SK-N-SH treated with all-trans-retinoic acid at 6 μM for 48 hours (cell line): ENCODE results near the gene IER2.

ENCODE experiments used
- ATAC-seq: fragments of 200-7000 bp; cut with Tn5 transposase; 3 replicates; pipeline ENCODE4 v1.9.1; 2020; ENCODE audit warnings: mild to moderate bottlenecking, moderate library complexity
- ARNTL ChIP-seq: fragments of 450-650 bp; formaldehyde crosslinking; IDR thresholded peaks from 2 replicates; pipeline ENCODE4 v1.5.0; 2020; ENCODE audit warnings: low read depth, mild to moderate bottlenecking, moderate library complexity, borderline replicate concordance
- BACH2 ChIP-seq: fragments of 250-450 bp; sonication (Bioruptor Pico); IDR thresholded peaks from 2 replicates; pipeline ENCODE4 v1.9.0; 2021; ENCODE audit warnings: mild to moderate bottlenecking, borderline replicate concordance
- CSDC2 ChIP-seq: fragments of 250-450 bp; sonication (Bioruptor Pico); IDR thresholded peaks from 2 replicates; pipeline ENCODE4 v1.5.0; 2020; ENCODE audit warnings: mild to moderate bottlenecking, moderate library complexity
- CSRNP3 ChIP-seq: fragments of 250-450 bp; sonication (Bioruptor Pico); IDR thresholded peaks from 2 replicates; pipeline ENCODE4 v1.5.1; 2021; ENCODE audit warnings: mild to moderate bottlenecking, moderate library complexity
- ESRRG ChIP-seq: fragments of 250-450 bp; sonication (Bioruptor Pico); IDR thresholded peaks from 2 replicates; pipeline ENCODE4 v1.6.1; 2021; ENCODE audit warnings: mild to moderate bottlenecking
- ISL1 ChIP-seq: fragments of 250-450 bp; sonication (Bioruptor Pico); IDR thresholded peaks from 2 replicates; pipeline ENCODE4 v2.1.2; 2022; ENCODE audit warnings: mild to moderate bottlenecking, moderate library complexity
- OSR1 ChIP-seq: fragments of 250-450 bp; sonication (Bioruptor Pico); IDR thresholded peaks from 2 replicates; pipeline ENCODE4 v1.8.0; 2022; ENCODE audit warnings: moderate library complexity, mild to moderate bottlenecking, inconsistent platforms
- PATZ1 ChIP-seq: fragments of 250-450 bp; sonication (Bioruptor Pico); IDR thresholded peaks from 2 replicates; pipeline ENCODE4 v1.8.0; 2020; ENCODE audit warnings: mild to moderate bottlenecking, moderate library complexity, borderline replicate concordance
- POU6F1 ChIP-seq: fragments of 250-450 bp; sonication (Bioruptor Pico); IDR thresholded peaks from 2 replicates; pipeline ENCODE4 v1.8.0; 2021; ENCODE audit warnings: low read depth, mild to moderate bottlenecking, moderate library complexity, borderline replicate concordance
- RARB ChIP-seq: fragments of 250-450 bp; sonication (Bioruptor Pico); IDR thresholded peaks from 2 replicates; pipeline ENCODE4 v1.8.0; 2021; ENCODE audit warnings: mild to moderate bottlenecking, moderate library complexity
- SNAI2 ChIP-seq: fragments of 250-450 bp; sonication (Bioruptor Pico); IDR thresholded peaks from 2 replicates; pipeline ENCODE4 v1.5.0; 2020; ENCODE audit warnings: mild to moderate bottlenecking, moderate library complexity
- TOX ChIP-seq: fragments of 250-450 bp; sonication (Bioruptor Pico); IDR thresholded peaks from 2 replicates; pipeline ENCODE4 v1.8.0; 2021; ENCODE audit warnings: mild to moderate bottlenecking, moderate library complexity, borderline replicate concordance
- TSHZ2 ChIP-seq: fragments of 250-450 bp; sonication (Bioruptor Pico); IDR thresholded peaks from 2 replicates; pipeline ENCODE4 v1.5.0; 2020; ENCODE audit warnings: mild to moderate bottlenecking, moderate library complexity
- ZC3H10 ChIP-seq: fragments of 250-450 bp; sonication (Bioruptor Pico); IDR thresholded peaks from 2 replicates; pipeline ENCODE4 v1.5.1; 2021; ENCODE audit warnings: mild to moderate bottlenecking, moderate library complexity
- ZFP3 ChIP-seq: fragments of 250-450 bp; sonication (Bioruptor Pico); IDR thresholded peaks from 2 replicates; pipeline ENCODE4 v1.5.0; 2020; ENCODE audit warnings: mild to moderate bottlenecking, moderate library complexity
- ZFP30 ChIP-seq: fragments of 450-650 bp; formaldehyde crosslinking; IDR thresholded peaks from 2 replicates; pipeline ENCODE4 v1.5.0; 2022; ENCODE audit warnings: mild to moderate bottlenecking, moderate library complexity
- ZNF565 ChIP-seq: fragments of 450-650 bp; formaldehyde crosslinking; conservative IDR thresholded peaks from 2 replicates; pipeline ENCODE4 v1.5.0; 2020; ENCODE audit warnings: low read depth, mild to moderate bottlenecking, moderate library complexity
- ZNF70 ChIP-seq: fragments of 450-650 bp; formaldehyde crosslinking; IDR thresholded peaks from 2 replicates; pipeline ENCODE4 v1.5.0; 2020; ENCODE audit warnings: mild to moderate bottlenecking, moderate library complexity
- ZNF8 ChIP-seq: fragments of 450-650 bp; formaldehyde crosslinking; IDR thresholded peaks from 2 replicates; pipeline ENCODE4 v1.5.0; 2020; ENCODE audit warnings: mild to moderate bottlenecking, moderate library complexity

The IER2 gene

GRCh38 chr19:13150187-13150930 lies at the start of gene IER2, which contains the start of gene STX10:
Gene IER2, plus strand, starts transcription at chr19:13150411. Its CDS starts 2,776 bp downstream, at chr19:13153187.
Gene STX10, minus strand, starts transcription at chr19:13150375. Its CDS starts 202 bp downstream, at chr19:13150173.
- ATAC-seq = peak; percentile 66
- TF ChIP-seq ZFP30 (no peak), CSDC2 (CRISPR knock-in tag) (no peak), BACH2 (CRISPR knock-in tag) (no peak), ZNF70 (CRISPR knock-in tag) (no peak), ZNF8 (CRISPR knock-in tag) (no peak)

GRCh38 chr19:13100841-13101589 lies 49.2 kb upstream of the IER2 start:
- peak; percentile 7; the same call in 1 of the 3 replicates for ATAC-seq
- TF ChIP-seq ZNF8 (CRISPR knock-in tag) (no peak), ZC3H10 (CRISPR knock-in tag) (no peak), ESRRG (CRISPR knock-in tag) (no peak), CSDC2 (CRISPR knock-in tag) (no peak), OSR1 (CRISPR knock-in tag) (no peak), SNAI2 (CRISPR knock-in tag) (no peak), ZFP3 (CRISPR knock-in tag) (no peak), PATZ1 (CRISPR knock-in tag) (no peak), TSHZ2 (CRISPR knock-in tag) (no peak), ZNF565 (CRISPR knock-in tag) (no peak), POU6F1 (CRISPR knock-in tag) (no peak), ISL1 (CRISPR knock-in tag) (no peak), RARB (no peak), CSRNP3 (CRISPR knock-in tag) (no peak), ZFP30 (no peak), ZNF70 (CRISPR knock-in tag) (no peak), TOX (CRISPR knock-in tag) (no peak), ARNTL (CRISPR knock-in tag) (no peak), BACH2 (CRISPR knock-in tag) (no peak)

GRCh38 chr19:13101590-13102415 lies 48.4 kb upstream of the IER2 start:
- TF ChIP-seq ISL1 (CRISPR knock-in tag) (no peak), RARB (no peak), BACH2 (CRISPR knock-in tag) (no peak), ZNF565 (CRISPR knock-in tag) (no peak), SNAI2 (CRISPR knock-in tag) (no peak), ZNF8 (CRISPR knock-in tag) (no peak), TOX (CRISPR knock-in tag) (no peak), ZNF70 (CRISPR knock-in tag) (no peak), CSDC2 (CRISPR knock-in tag) (no peak), ESRRG (CRISPR knock-in tag) (no peak), TSHZ2 (CRISPR knock-in tag) (no peak)
- TF ChIP-seq, all 23 proteins: peak for 0
- peak; percentile 14; the same call in 2 of the 3 replicates for ATAC-seq
